ENCODE results near the gene RABGAP1L. TPM values are rescaled to one million over a fixed set of nuclear protein-coding genes. Genes with fewer than 3 reads are reported as not detected.

Gene RABGAP1L
- total and polyA plus RNA-seq, 10 donors = 30.3 to 125 (median 77.7) TPM

GRCh38 chr1:175009532-175009931 lies 850.2 kb downstream of the RABGAP1L start:
- 69 to 83% (median 79%) methylated on average over 10 of the region's 10 CpGs for WGBS, 5 donors
- no peak for DNase-seq
- no peak overlapping the region for H3K4me3 ChIP-seq
- intact Hi-C loops (cut with DNase I; ENCODE audit: low total_unique reads) = no loop called here
- no peaks in the 10 kb centered on the region for H3K9me3 ChIP-seq
- H3K27me3 ChIP-seq (replicated peaks in 1 of 7) = no peaks in the 10 kb centered on the region
- H3K36me3 ChIP-seq = peaks cover 0 to 100% (median 91%) of the 10 kb centered on the region in 6 donors
- peaks cover 0 to 32% (median 2%) of the 10 kb centered on the region in 6 donors for H3K4me1 ChIP-seq
- no peak overlapping the region for H3K27ac ChIP-seq
- no peak for TF ChIP-seq POLR2AphosphoS5 (IDR thresholded peaks at IDR 0.05)
- TF ChIP-seq POLR2A (IDR thresholded peaks at IDR 0.05) = no peak
- TF ChIP-seq CTCF (IDR thresholded peaks at IDR 0.05 in 8 of 11, conservative IDR thresholded peaks at IDR 0.05 in 3 of 11) = no peak

- WGBS, 5 donors = 50 to 100% (median 92%) methylated on average over 1 of the region's 1 CpG
- H3K4me3 ChIP-seq = no peak overlapping the region
- H3K9me3 ChIP-seq = no peaks in the 10 kb centered on the region
- DNase-seq = no peak
- no peaks in the 10 kb centered on the region for H3K27me3 ChIP-seq (replicated peaks in 1 of 7)
- H3K27ac ChIP-seq = no peak overlapping the region
- intact Hi-C loops (cut with DNase I; ENCODE audit: low total_unique reads) = no loop called here
- peaks cover 0 to 11% (median 0%) of the 10 kb centered on the region in 6 donors for H3K4me1 ChIP-seq
- TF ChIP-seq CTCF (IDR thresholded peaks at IDR 0.05 in 8 of 11, conservative IDR thresholded peaks at IDR 0.05 in 3 of 11) (no peak), POLR2AphosphoS5 (IDR thresholded peaks at IDR 0.05) (no peak), POLR2A (IDR thresholded peaks at IDR 0.05) (no peak)
- peaks cover 0 to 100% (median 96%) of the 10 kb centered on the region in 6 donors for H3K36me3 ChIP-seq
These were observed 854.1 kb downstream of the RABGAP1L start for GRCh38 chr1:175013445-175013844.

- peaks cover 0 to 97% (median 82%) of the 10 kb centered on the region in 6 donors for H3K36me3 ChIP-seq
- intact Hi-C loops (cut with DNase I; ENCODE audit: low total_unique reads) = no loop called here
- 88 to 97% (median 94%) methylated on average over 4 of the region's 4 CpGs for WGBS, 5 donors
These were observed 855.9 kb downstream of the RABGAP1L start for GRCh38 chr1:175015243-175015642.

GRCh38 chr1:175019524-175019923 lies 860.2 kb downstream of the RABGAP1L start:
- TF ChIP-seq POLR2AphosphoS5 (IDR thresholded peaks at IDR 0.05) (no peak), CTCF (IDR thresholded peaks at IDR 0.05 in 8 of 11, conservative IDR thresholded peaks at IDR 0.05 in 3 of 11) (no peak), POLR2A (IDR thresholded peaks at IDR 0.05) (no peak)
- Histone ChIP-seq H3K27me3 (replicated peaks in 1 of 7) (no peaks in the 10 kb centered on the region), H3K4me1 (peaks cover 5 to 54% (median 18%) of the 10 kb centered on the region in 6 donors), H3K4me3 (no peak overlapping the region), H3K36me3 (peaks cover 0 to 63% (median 40%) of the 10 kb centered on the region in 6 donors), H3K9me3 (no peaks in the 10 kb centered on the region), H3K27ac (no peak overlapping the region)
- intact Hi-C loops (cut with DNase I; ENCODE audit: low total_unique reads) = no loop called here
- WGBS, 5 donors = 86 to 93% (median 90%) methylated on average over 3 of the region's 3 CpGs
- DNase-seq = no peak

More at GRCh38 chr1:175015243-175015642, 855.9 kb downstream of the RABGAP1L start:
- Histone ChIP-seq H3K27me3 (replicated peaks in 1 of 7) (no peaks in the 10 kb centered on the region), H3K27ac (no peak overlapping the region), H3K4me3 (no peak overlapping the region), H3K9me3 (no peaks in the 10 kb centered on the region), H3K4me1 (peaks cover 0 to 20% (median 0%) of the 10 kb centered on the region in 6 donors)
- TF ChIP-seq CTCF (IDR thresholded peaks at IDR 0.05 in 8 of 11, conservative IDR thresholded peaks at IDR 0.05 in 3 of 11) = no peak
- no peak for TF ChIP-seq POLR2AphosphoS5 (IDR thresholded peaks at IDR 0.05)
- no peak for TF ChIP-seq POLR2A (IDR thresholded peaks at IDR 0.05)
- no peak for DNase-seq

All from spleen (tissue), 11 donors.